SK-N-SH (cell line): Measurements from ENCODE around the gene SPTLC2. TPM values are rescaled to one million over a fixed set of nuclear protein-coding genes. Genes with fewer than 3 reads are reported as not detected.

ENCODE experiments used
- CTCF ChIA-PET: fragments of 300-600, 350-600 bp; formaldehyde crosslinking; extraction: SDS; loops from one replicate; lab custom pipeline; 2021; lab: Yijun Ruan, JAX
- POLR2A ChIA-PET: fragments of 350-600 bp; sonication (Branson Sonifier 250); formaldehyde crosslinking; extraction: SDS; loops from one replicate; lab custom pipeline; 2020; ENCODE audit warnings: antibody characterized with exemption, inconsistent platforms; lab: Yijun Ruan, JAX
- DNase-seq: peaks from one replicate; pipeline ENCODE4 v3.0.0; 2012
- H2AFZ ChIP-seq: fragments of 200-600 bp; sonication (generic); 2 replicates; pipeline ENCODE4 v1.8.1; 2016; ENCODE audit warnings: antibody characterized with exemption, mild to moderate bottlenecking, low read depth
- H3F3A ChIP-seq: fragments of 200-600 bp; sonication (generic); replicated peaks from 2 replicates; pipeline ENCODE3; 2016; ENCODE audit warnings: antibody characterized with exemption, mild to moderate bottlenecking; ENCODE audit not compliant: insufficient read depth
- H3K27ac ChIP-seq, 2 experiments: fragments of 200-500 bp in 1 of 2; fragments of 200-600 bp in 1 of 2; sonication (Bioruptor generic) in 1 of 2; sonication (generic), shearing (Covaris generic) in 1 of 2; 2 replicates each; pipeline versions ENCODE4 v1.5.1 to v1.6.1; 2014 to 2016; ENCODE audit warnings: low read depth in 2 of 2, inconsistent platforms in 1 of 2, low read length in 1 of 2, mild to moderate bottlenecking in 1 of 2, mixed read lengths in 1 of 2
- H3K27me3 ChIP-seq: fragments of 200-600 bp; sonication (generic), shearing (Covaris generic); 2 replicates; pipeline ENCODE4 v1.6.1; 2016; ENCODE audit warnings: mixed run types; ENCODE audit not compliant: insufficient read depth
- H3K36me3 ChIP-seq, 2 experiments: fragments of 200-500 bp in 1 of 2; fragments of 200-600 bp in 1 of 2; sonication (Bioruptor generic) in 1 of 2; sonication (generic) in 1 of 2; replicated peaks in 1 of 2; 2 replicates each; pipeline versions ENCODE3 to v1.5.1; 2014 to 2016; ENCODE audit warnings: low read length in 1 of 2, mild to moderate bottlenecking in 1 of 2; ENCODE audit not compliant: insufficient read depth in 2 of 2, control insufficient read depth in 1 of 2
- H3K4me1 ChIP-seq, 2 experiments: fragments of 200-500 bp in 1 of 2; fragments of 200-600 bp in 1 of 2; sonication (Bioruptor generic) in 1 of 2; sonication (generic), shearing (Covaris generic) in 1 of 2; 2 replicates each; pipeline versions ENCODE4 v1.5.1 to v1.6.1; 2014 to 2016; ENCODE audit warnings: low read depth in 1 of 2, low read length in 1 of 2, mixed run types in 1 of 2; ENCODE audit not compliant: insufficient read depth in 2 of 2, control insufficient read depth in 1 of 2
- H3K4me2 ChIP-seq: fragments of 200-600 bp; sonication (generic), shearing (Covaris generic); 2 replicates; pipeline ENCODE4 v1.6.1; 2017; ENCODE audit warnings: mixed run types
- H3K4me3 ChIP-seq, 2 experiments: fragments of 200-500 bp in 1 of 2; fragments of 200-600 bp in 1 of 2; sonication (Bioruptor generic) in 1 of 2; sonication (generic), shearing (Covaris generic) in 1 of 2; 2 replicates each; pipeline versions ENCODE4 v1.5.1 to v1.8.1; 2014 to 2016; ENCODE audit warnings: low read depth in 2 of 2, inconsistent platforms in 1 of 2, low read length in 1 of 2, mild to moderate bottlenecking in 1 of 2, mixed read lengths in 1 of 2, moderate library complexity in 1 of 2
- H3K79me2 ChIP-seq: fragments of 200-600 bp; sonication (generic); 2 replicates; pipeline ENCODE4 v1.8.1; 2017; ENCODE audit warnings: mild to moderate bottlenecking; ENCODE audit not compliant: insufficient read depth
- H3K9ac ChIP-seq: fragments of 200-600 bp; sonication (generic); 2 replicates; pipeline ENCODE4 v1.6.1; 2017; ENCODE audit warnings: mixed run types
- H3K9me2 ChIP-seq: fragments of 200-600 bp; sonication (generic); 2 replicates; pipeline ENCODE4 v1.6.1; 2017; ENCODE audit warnings: mixed run types
- H3K9me3 ChIP-seq: fragments of 200-600 bp; sonication (generic); 2 replicates; pipeline ENCODE4 v1.6.1; 2017; ENCODE audit warnings: mixed run types, mild to moderate bottlenecking, moderate library complexity
- H4K20me1 ChIP-seq: fragments of 200-600 bp; sonication (generic); 2 replicates; pipeline ENCODE4 v1.6.1; 2017; ENCODE audit warnings: mild to moderate bottlenecking, mixed run types; ENCODE audit not compliant: insufficient read depth
- ELF1 ChIP-seq: IDR thresholded peaks from 2 replicates; pipeline ENCODE4 v1.4.0; 2012
- EZH2phosphoT487 ChIP-seq: fragments of 200-600 bp; sonication (generic); IDR thresholded peaks from 2 replicates; pipeline ENCODE4 v1.6.1; 2017; ENCODE audit warnings: low read depth, mixed run types, mild to moderate bottlenecking, antibody characterized with exemption, moderate library complexity, borderline replicate concordance
- FOSL2 ChIP-seq: IDR thresholded peaks from 2 replicates; pipeline ENCODE4 v1.4.0; 2012; ENCODE audit warnings: low read depth, mild to moderate bottlenecking, moderate library complexity, borderline replicate concordance
- MXI1 ChIP-seq: IDR thresholded peaks from 2 replicates; pipeline ENCODE4 v1.6.1; 2012; ENCODE audit warnings: mild to moderate bottlenecking, low read depth, low read length, improper control_type of control experiment
- NFIC ChIP-seq: IDR thresholded peaks from 2 replicates; pipeline ENCODE4 v1.4.0; 2012; ENCODE audit warnings: borderline replicate concordance
- PBX3 ChIP-seq: IDR thresholded peaks from 2 replicates; pipeline ENCODE4; 2012
- POLR2AphosphoS5 ChIP-seq: IDR thresholded peaks from 2 replicates; pipeline ENCODE4 v1.6.1; 2012; ENCODE audit warnings: low read depth, low read length
- RAD21 ChIP-seq: IDR thresholded peaks from 2 replicates; pipeline ENCODE4 v1.6.1; 2012; ENCODE audit warnings: mild to moderate bottlenecking, low read length
- REST ChIP-seq: IDR thresholded peaks from 2 replicates; pipeline ENCODE4 v1.6.1; 2012; ENCODE audit warnings: mild to moderate bottlenecking, low read depth, low read length, moderate library complexity
- RXRA ChIP-seq: IDR thresholded peaks from 2 replicates; pipeline ENCODE4 v1.4.0; 2012; ENCODE audit warnings: low read depth, mild to moderate bottlenecking, borderline replicate concordance
- SIN3A ChIP-seq: IDR thresholded peaks from 2 replicates; pipeline ENCODE4 v1.6.1; 2012; ENCODE audit warnings: low read depth, mild to moderate bottlenecking, low read length, moderate library complexity, borderline replicate concordance
- TAF1 ChIP-seq: IDR thresholded peaks from 2 replicates; pipeline ENCODE4 v1.6.1; 2012; ENCODE audit warnings: low read depth, mild to moderate bottlenecking, low read length, moderate library complexity, borderline replicate concordance
- TEAD4 ChIP-seq: IDR thresholded peaks from 2 replicates; pipeline ENCODE4 v1.4.0; 2012; ENCODE audit warnings: mild to moderate bottlenecking, borderline replicate concordance; ENCODE audit not compliant: insufficient read depth
- YY1 ChIP-seq: IDR thresholded peaks from 2 replicates; pipeline ENCODE4 v1.4.0; 2012; ENCODE audit warnings: low read depth, mild to moderate bottlenecking
- WGBS: methylation state at CpG from one replicate; pipeline ENCODE4 v1.1.6; 2017; ENCODE audit warnings: low lambda C conversion rate; 5-methylcytosine and 5-hydroxymethylcytosine counted together
- polyA plus RNA-seq, 3 experiments: library from polyadenylated mRNA; depleted of rRNA; stranded (reverse); fragments of >200 nt; gene quantifications; 2 replicates each; pipeline ENCODE4 v1.2.3, GENCODE V29; 2012

Gene SPTLC2
- polyA plus RNA-seq, 1 of the 3 experiments (the other 2 are of a cell fraction), result 10.2 TPM

- ChIA-PET CTCF (no interaction called here), POLR2A (no interaction called here)
- no peaks in the 10 kb centered on the region for H4K20me1 ChIP-seq
- DNase-seq, result no peak
- no peaks in the 10 kb centered on the region for H3K9me3 ChIP-seq
- no peak overlapping the region for H2AFZ ChIP-seq
- H3K4me3 ChIP-seq, result no peak overlapping the region
- H3K4me2 ChIP-seq, result no peak overlapping the region
- no peaks in the 10 kb centered on the region for H3K4me1 ChIP-seq
- 97% methylated on average over 1 of the region's 1 CpG for WGBS
- TF ChIP-seq POLR2AphosphoS5 (no peak), EZH2phosphoT487 (no peak), NFIC (no peak), RXRA (no peak), SIN3A (no peak), TEAD4 (no peak)
- TF ChIP-seq, all 33 proteins: peak for 0
- Histone ChIP-seq H3K36me3 (peaks cover 5 to 17% of the 10 kb centered on the region in 2 experiments), H3F3A (no peaks in the 10 kb centered on the region), H3K27me3 (no peaks in the 10 kb centered on the region), H3K9me2 (no peaks in the 10 kb centered on the region), H3K79me2 (peaks cover 53% of the 10 kb centered on the region), H3K9ac (no peak overlapping the region), H3K27ac (no peak overlapping the region)
Observed at GRCh38 chr14:77526266-77526665, 90.2 kb downstream of the SPTLC2 start.

- TF ChIP-seq MXI1, result no peak
- no peak for TF ChIP-seq REST
- TF ChIP-seq TAF1, result no peak
- no peak for TF ChIP-seq RAD21
- no peak for TF ChIP-seq PBX3
- TF ChIP-seq FOSL2, result no peak
- no peak for TF ChIP-seq ELF1
- no peak for TF ChIP-seq YY1
- no peak for TF ChIP-seq EZH2phosphoT487
- CTCF ChIA-PET, result interaction anchor here (1.1 kb wide), 1 partner anchor 79 kb away, joined by 4 read pairs; no protein-coding TSS in a partner anchor
Observed at GRCh38 chr14:77524536-77524935, 91.9 kb downstream of the SPTLC2 start.

More at GRCh38 chr14:77524536-77524935, 91.9 kb downstream of the SPTLC2 start:
- peaks cover 18 to 20% of the 10 kb centered on the region in 2 experiments for H3K36me3 ChIP-seq
- H3K9me2 ChIP-seq, result no peaks in the 10 kb centered on the region
- no peak overlapping the region for H3K4me2 ChIP-seq
- H3K79me2 ChIP-seq, result peaks cover 53% of the 10 kb centered on the region
- DNase-seq, result no peak
- H4K20me1 ChIP-seq, result no peaks in the 10 kb centered on the region
- no peaks in the 10 kb centered on the region for H3K9me3 ChIP-seq
- POLR2A ChIA-PET, result interaction anchor here (1.2 kb wide), 1 partner anchor 68 kb away, joined by 7 read pairs; no protein-coding TSS in a partner anchor
- H3K27ac ChIP-seq, result no peak overlapping the region
- no peaks in the 10 kb centered on the region for H3K27me3 ChIP-seq
- peaks cover 0 to 3% of the 10 kb centered on the region in 2 experiments; a peak in 1 of 4 replicates for H3K4me1 ChIP-seq
- H3K9ac ChIP-seq, result no peak overlapping the region
- H3F3A ChIP-seq, result no peaks in the 10 kb centered on the region
- no peak overlapping the region for H3K4me3 ChIP-seq
- WGBS, result 94% methylated on average over 6 of the region's 6 CpGs
- H2AFZ ChIP-seq, result no peak overlapping the region
